GM12865 (cell line): ENCODE data around the gene CELF4.
A peak's percentile ranks its signal among the peaks of the same experiment; 100 is the strongest.

ENCODE experiments used
- DNase-seq: peaks from one replicate; pipeline ENCODE4 v3.0.0; 2010; ENCODE audit warnings: low read depth
- H3K4me3 ChIP-seq: 2 replicates; pipeline ENCODE4 v1.5.1; 2011; ENCODE audit warnings: mild to moderate bottlenecking, low read depth, low read length, control low read depth
- CTCF ChIP-seq: IDR thresholded peaks from 2 replicates; pipeline ENCODE4 v1.5.1; 2011; ENCODE audit warnings: low read length, control low read depth, low read depth, inconsistent platforms; ENCODE audit not compliant: insufficient read depth; ENCODE audit errors: missing control alignments

CELF4 gene

GRCh38 chr18:37284260-37284659 lies 281.3 kb downstream of the CELF4 start:
- DNase-seq, result no peak
- TF ChIP-seq CTCF, result no peak
- H3K4me3 ChIP-seq, result no peak overlapping the region

GRCh38 chr18:37282386-37283037 lies 283.1 kb downstream of the CELF4 start:
- peak; percentile 4 for DNase-seq
- TF ChIP-seq CTCF, result peak; percentile 34
- no peak overlapping the region for H3K4me3 ChIP-seq

GRCh38 chr18:37280701-37281393 lies 284.8 kb downstream of the CELF4 start:
- TF ChIP-seq CTCF, result no peak
- DNase-seq, result no peak
- no peak overlapping the region for H3K4me3 ChIP-seq

- no peak for TF ChIP-seq CTCF
- DNase-seq, result no peak
- no peak overlapping the region for H3K4me3 ChIP-seq
Observed at GRCh38 chr18:37277804-37278203, 287.8 kb downstream of the CELF4 start.

GRCh38 chr18:37276111-37276890 lies 289.3 kb downstream of the CELF4 start:
- H3K4me3 ChIP-seq, result no peak overlapping the region
- DNase-seq, result no peak
- TF ChIP-seq CTCF, result no peak

- H3K4me3 ChIP-seq, result no peak overlapping the region
- DNase-seq, result no peak
- TF ChIP-seq CTCF, result no peak
Observed at GRCh38 chr18:37275237-37275741, 290.3 kb downstream of the CELF4 start.
